ENCODE data around the gene NELL2. TPM values are rescaled to one million over a fixed set of nuclear protein-coding genes. Genes with fewer than 3 reads are reported as not detected.

The NELL2 gene
- total and polyA plus RNA-seq, 4 donors: 0.09 to 0.42 (median 0.17) TPM; not detected in 1

DNA sequence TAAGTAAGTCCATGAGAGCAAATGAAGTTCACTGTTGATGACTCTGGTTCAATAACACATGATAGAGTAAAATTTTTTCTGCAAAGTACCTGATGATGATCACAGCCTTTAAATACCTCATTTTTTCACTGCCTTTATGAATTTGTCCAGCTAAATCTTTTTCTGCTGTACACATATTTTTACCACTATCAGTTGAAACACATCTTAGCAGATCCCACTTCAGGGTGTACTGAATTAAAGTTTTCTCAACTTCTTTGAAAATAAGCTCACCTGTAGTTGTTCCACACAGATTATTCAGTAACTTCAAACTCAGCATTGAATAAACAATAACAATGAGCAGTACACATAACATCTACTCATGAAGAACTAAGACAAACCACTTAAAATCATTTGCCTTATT is 385.9 kb downstream of the NELL2 start:
- no peak overlapping the region for H3K27ac ChIP-seq (ENCODE audit: low read depth in 1 of 2, low read length in 2 of 2)
- TF ChIP-seq, protein P1, sequence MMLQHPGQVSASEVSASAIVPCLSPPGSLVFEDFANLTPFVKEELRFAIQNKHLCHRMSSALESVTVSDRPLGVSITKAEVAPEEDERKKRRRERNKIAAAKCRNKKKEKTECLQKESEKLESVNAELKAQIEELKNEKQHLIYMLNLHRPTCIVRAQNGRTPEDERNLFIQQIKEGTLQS (IDR thresholded peaks at IDR 0.05): no peak
- TF ChIP-seq EGR1 (IDR thresholded peaks at IDR 0.05; ENCODE audit: low read depth in 2 of 2) (no peak), FOXA1 (IDR thresholded peaks at IDR 0.05) (no peak), TAF1 (conservative IDR thresholded peaks at IDR 0.05) (no peak), JUND (IDR thresholded peaks at IDR 0.05) (no peak), NR2F2 (IDR thresholded peaks at IDR 0.05) (no peak), HNF4A (conservative IDR thresholded peaks at IDR 0.05) (no peak), GABPA (IDR thresholded peaks at IDR 0.05 in 1 of 2, conservative IDR thresholded peaks at IDR 0.05 in 1 of 2) (no peak), SP1 (IDR thresholded peaks at IDR 0.05) (no peak), RAD21 (IDR thresholded peaks at IDR 0.05) (no peak)
- TF ChIP-seq, protein P2, sequence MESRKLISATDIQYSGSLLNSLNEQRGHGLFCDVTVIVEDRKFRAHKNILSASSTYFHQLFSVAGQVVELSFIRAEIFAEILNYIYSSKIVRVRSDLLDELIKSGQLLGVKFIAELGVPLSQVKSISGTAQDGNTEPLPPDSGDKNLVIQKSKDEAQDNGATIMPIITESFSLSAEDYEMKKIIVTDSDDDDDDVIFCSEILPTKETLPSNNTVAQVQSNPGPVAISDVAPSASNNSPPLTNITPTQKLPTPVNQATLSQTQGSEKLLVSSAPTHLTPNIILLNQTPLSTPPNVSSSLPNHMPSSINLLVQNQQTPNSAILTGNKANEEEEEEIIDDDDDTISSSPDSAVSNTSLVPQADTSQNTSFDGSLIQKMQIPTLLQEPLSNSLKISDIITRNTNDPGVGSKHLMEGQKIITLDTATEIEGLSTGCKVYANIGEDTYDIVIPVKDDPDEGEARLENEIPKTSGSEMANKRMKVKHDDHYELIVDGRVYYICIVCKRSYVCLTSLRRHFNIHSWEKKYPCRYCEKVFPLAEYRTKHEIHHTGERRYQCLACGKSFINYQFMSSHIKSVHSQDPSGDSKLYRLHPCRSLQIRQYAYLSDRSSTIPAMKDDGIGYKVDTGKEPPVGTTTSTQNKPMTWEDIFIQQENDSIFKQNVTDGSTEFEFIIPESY (IDR thresholded peaks at IDR 0.05): no peak
- TF ChIP-seq, protein P3, sequence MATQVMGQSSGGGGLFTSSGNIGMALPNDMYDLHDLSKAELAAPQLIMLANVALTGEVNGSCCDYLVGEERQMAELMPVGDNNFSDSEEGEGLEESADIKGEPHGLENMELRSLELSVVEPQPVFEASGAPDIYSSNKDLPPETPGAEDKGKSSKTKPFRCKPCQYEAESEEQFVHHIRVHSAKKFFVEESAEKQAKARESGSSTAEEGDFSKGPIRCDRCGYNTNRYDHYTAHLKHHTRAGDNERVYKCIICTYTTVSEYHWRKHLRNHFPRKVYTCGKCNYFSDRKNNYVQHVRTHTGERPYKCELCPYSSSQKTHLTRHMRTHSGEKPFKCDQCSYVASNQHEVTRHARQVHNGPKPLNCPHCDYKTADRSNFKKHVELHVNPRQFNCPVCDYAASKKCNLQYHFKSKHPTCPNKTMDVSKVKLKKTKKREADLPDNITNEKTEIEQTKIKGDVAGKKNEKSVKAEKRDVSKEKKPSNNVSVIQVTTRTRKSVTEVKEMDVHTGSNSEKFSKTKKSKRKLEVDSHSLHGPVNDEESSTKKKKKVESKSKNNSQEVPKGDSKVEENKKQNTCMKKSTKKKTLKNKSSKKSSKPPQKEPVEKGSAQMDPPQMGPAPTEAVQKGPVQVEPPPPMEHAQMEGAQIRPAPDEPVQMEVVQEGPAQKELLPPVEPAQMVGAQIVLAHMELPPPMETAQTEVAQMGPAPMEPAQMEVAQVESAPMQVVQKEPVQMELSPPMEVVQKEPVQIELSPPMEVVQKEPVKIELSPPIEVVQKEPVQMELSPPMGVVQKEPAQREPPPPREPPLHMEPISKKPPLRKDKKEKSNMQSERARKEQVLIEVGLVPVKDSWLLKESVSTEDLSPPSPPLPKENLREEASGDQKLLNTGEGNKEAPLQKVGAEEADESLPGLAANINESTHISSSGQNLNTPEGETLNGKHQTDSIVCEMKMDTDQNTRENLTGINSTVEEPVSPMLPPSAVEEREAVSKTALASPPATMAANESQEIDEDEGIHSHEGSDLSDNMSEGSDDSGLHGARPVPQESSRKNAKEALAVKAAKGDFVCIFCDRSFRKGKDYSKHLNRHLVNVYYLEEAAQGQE (IDR thresholded peaks at IDR 0.05): no peak
- no peak overlapping the region for H3K4me3 ChIP-seq (ENCODE audit: low read depth in 1 of 3, low read length in 3 of 3)
- H3K27me3 ChIP-seq (ENCODE audit: control insufficient read depth in 4 of 4, insufficient read depth in 4 of 4, low read length in 3 of 4): no peaks in the 10 kb centered on the region
- peaks cover 0 to 5% (median 3%) of the 10 kb centered on the region in 4 donors for H3K9me3 ChIP-seq (ENCODE audit: control insufficient read depth in 4 of 4, low read length in 3 of 4)
- no peak overlapping the region for H3K9ac ChIP-seq (ENCODE audit: low read depth in 1 of 2, low read length in 2 of 2)
- no peaks in the 10 kb centered on the region for H3K36me3 ChIP-seq (ENCODE audit: control insufficient read depth in 4 of 4, insufficient read depth in 3 of 4, low read depth in 1 of 4, low read length in 3 of 4)
- H3K4me1 ChIP-seq (ENCODE audit: control insufficient read depth in 4 of 4, insufficient read depth in 4 of 4, low read length in 3 of 4): no peaks in the 10 kb centered on the region
- DNase-seq (ENCODE audit: low spot score): no peak

DNA sequence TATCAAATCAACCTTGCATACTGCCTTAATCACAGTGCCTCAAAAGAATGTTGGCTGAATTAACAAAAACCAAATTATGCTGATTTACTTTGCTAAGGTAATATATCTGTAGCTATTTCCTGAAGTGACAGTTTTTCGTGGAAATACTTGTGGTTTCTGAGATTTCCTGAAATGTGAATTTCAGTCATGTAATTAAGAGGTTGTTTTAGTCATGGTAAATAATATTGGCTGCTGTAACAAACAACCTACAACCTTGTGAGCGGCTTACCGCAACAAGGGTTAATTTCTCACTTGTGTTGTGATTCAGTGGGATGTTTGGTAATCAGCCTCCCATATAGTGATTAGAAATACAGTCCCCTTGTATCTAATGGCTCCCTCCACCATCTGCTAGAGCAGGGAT is 387.9 kb downstream of the NELL2 start:
- TF ChIP-seq SP1 (IDR thresholded peaks at IDR 0.05) (no peak), FOXA2 (IDR thresholded peaks at IDR 0.05) (no peak), FOXA1 (IDR thresholded peaks at IDR 0.05) (no peak), NR2F2 (IDR thresholded peaks at IDR 0.05) (no peak), RAD21 (IDR thresholded peaks at IDR 0.05) (no peak)
- TF ChIP-seq, protein P4, sequence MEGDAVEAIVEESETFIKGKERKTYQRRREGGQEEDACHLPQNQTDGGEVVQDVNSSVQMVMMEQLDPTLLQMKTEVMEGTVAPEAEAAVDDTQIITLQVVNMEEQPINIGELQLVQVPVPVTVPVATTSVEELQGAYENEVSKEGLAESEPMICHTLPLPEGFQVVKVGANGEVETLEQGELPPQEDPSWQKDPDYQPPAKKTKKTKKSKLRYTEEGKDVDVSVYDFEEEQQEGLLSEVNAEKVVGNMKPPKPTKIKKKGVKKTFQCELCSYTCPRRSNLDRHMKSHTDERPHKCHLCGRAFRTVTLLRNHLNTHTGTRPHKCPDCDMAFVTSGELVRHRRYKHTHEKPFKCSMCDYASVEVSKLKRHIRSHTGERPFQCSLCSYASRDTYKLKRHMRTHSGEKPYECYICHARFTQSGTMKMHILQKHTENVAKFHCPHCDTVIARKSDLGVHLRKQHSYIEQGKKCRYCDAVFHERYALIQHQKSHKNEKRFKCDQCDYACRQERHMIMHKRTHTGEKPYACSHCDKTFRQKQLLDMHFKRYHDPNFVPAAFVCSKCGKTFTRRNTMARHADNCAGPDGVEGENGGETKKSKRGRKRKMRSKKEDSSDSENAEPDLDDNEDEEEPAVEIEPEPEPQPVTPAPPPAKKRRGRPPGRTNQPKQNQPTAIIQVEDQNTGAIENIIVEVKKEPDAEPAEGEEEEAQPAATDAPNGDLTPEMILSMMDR (IDR thresholded peaks at IDR 0.05; ENCODE audit: low read depth, low read length, missing input control): no peak
- 81% methylated on average over 3 of the region's 3 CpGs for WGBS
- H3K27me3 ChIP-seq (ENCODE audit: control insufficient read depth in 4 of 4, insufficient read depth in 4 of 4, low read length in 3 of 4): no peaks in the 10 kb centered on the region
- no peak overlapping the region for H3K9ac ChIP-seq (ENCODE audit: low read depth in 1 of 2, low read length in 2 of 2)
- DNase-seq (ENCODE audit: low spot score): no peak
- no peaks in the 10 kb centered on the region for H3K4me1 ChIP-seq (ENCODE audit: control insufficient read depth in 4 of 4, insufficient read depth in 4 of 4, low read length in 3 of 4)
- H3K27ac ChIP-seq (ENCODE audit: low read depth in 1 of 2, low read length in 2 of 2): no peak overlapping the region
- H3K36me3 ChIP-seq (ENCODE audit: control insufficient read depth in 4 of 4, insufficient read depth in 3 of 4, low read depth in 1 of 4, low read length in 3 of 4): no peaks in the 10 kb centered on the region
- no peak overlapping the region for H3K4me3 ChIP-seq (ENCODE audit: low read depth in 1 of 3, low read length in 3 of 3)
- H3K9me3 ChIP-seq (ENCODE audit: control insufficient read depth in 4 of 4, low read length in 3 of 4): peaks cover 0 to 5% (median 0%) of the 10 kb centered on the region in 4 donors

Measured in liver (tissue), 9 donors.